C4-2B (cell line): ENCODE results near the gene JCHAIN.

ENCODE experiments used
- ZFX ChIP-seq: fragments of 450-650 bp; IDR thresholded peaks from 2 replicates; pipeline ENCODE4 v1.6.1; 2017
- TF ChIP-seq, protein P1 (sequence below): fragments of 450-650 bp; conservative IDR thresholded peaks from 2 replicates; pipeline ENCODE4 v1.5.1; 2017; ENCODE audit warnings: mild to moderate bottlenecking

DNA sequence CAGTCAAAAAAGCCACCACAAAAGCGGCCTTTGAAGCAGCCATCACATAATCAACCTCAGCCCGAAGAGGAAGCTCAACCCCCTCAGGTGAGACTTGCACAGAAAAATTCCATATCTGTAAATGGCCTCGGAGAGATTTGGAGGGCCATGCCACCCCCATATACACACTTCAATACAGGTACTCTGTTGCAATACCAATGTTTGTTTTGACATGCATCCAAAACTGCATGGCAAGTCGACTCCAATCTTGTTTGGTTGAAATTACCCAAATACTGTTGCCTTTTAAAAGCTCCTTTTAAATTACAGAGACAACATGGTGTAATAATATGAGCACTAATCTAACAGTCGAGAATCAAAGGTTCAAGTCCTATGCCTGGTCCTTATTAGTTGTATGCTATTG, 31.8 kb downstream of the JCHAIN start:
- TF ChIP-seq, protein P1, sequence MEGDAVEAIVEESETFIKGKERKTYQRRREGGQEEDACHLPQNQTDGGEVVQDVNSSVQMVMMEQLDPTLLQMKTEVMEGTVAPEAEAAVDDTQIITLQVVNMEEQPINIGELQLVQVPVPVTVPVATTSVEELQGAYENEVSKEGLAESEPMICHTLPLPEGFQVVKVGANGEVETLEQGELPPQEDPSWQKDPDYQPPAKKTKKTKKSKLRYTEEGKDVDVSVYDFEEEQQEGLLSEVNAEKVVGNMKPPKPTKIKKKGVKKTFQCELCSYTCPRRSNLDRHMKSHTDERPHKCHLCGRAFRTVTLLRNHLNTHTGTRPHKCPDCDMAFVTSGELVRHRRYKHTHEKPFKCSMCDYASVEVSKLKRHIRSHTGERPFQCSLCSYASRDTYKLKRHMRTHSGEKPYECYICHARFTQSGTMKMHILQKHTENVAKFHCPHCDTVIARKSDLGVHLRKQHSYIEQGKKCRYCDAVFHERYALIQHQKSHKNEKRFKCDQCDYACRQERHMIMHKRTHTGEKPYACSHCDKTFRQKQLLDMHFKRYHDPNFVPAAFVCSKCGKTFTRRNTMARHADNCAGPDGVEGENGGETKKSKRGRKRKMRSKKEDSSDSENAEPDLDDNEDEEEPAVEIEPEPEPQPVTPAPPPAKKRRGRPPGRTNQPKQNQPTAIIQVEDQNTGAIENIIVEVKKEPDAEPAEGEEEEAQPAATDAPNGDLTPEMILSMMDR: no peak
- no peak for TF ChIP-seq ZFX
